ENCODE results near the gene PYDC2.
"Not testable (repeated sequence)": the region's sequence is repeated elsewhere in the genome, so short reads cannot be mapped to it uniquely, and the experiment has no call there.

Gene PYDC2

GRCh38 chr3:191473661-191474198, 12.8 kb downstream of the PYDC2 start:
- DNase-seq = no peak

- no peak for DNase-seq
These were observed 15.3 kb downstream of the PYDC2 start for GRCh38 chr3:191476066-191476772.

GRCh38 chr3:191483994-191484393, 23.0 kb downstream of the PYDC2 start:
- DNase-seq = not testable (repeated sequence)

- DNase-seq = no peak
These were observed 23.5 kb downstream of the PYDC2 start for GRCh38 chr3:191484461-191484860.

- DNase-seq = no peak
These were observed 31.6 kb downstream of the PYDC2 start for GRCh38 chr3:191492601-191493000.

- no peak for DNase-seq
These were observed 32.4 kb downstream of the PYDC2 start for GRCh38 chr3:191493336-191493735.

- no peak for DNase-seq
These were observed 38.5 kb downstream of the PYDC2 start for GRCh38 chr3:191499307-191500080.

- no peak for DNase-seq
These were observed 39.9 kb downstream of the PYDC2 start for GRCh38 chr3:191500892-191501291.

GRCh38 chr3:191502583-191502982, 41.6 kb downstream of the PYDC2 start:
- no peak for DNase-seq

GRCh38 chr3:191509078-191509477, 48.1 kb downstream of the PYDC2 start:
- DNase-seq = no peak
